HepG2 (cell line): Measurements from ENCODE around the gene PSMD4. TPM values are rescaled to one million over a fixed set of nuclear protein-coding genes. Genes with fewer than 3 reads are reported as not detected.

Experiments
- ETV6 ChIP-seq: sonication (generic); formaldehyde crosslinking; conservative IDR thresholded peaks from 2 replicates; pipeline ENCODE4 v1.4.0; 2020; ENCODE audit warnings: missing genetic modification reagents
- FOXO4 ChIP-seq: sonication (generic); formaldehyde crosslinking; conservative IDR thresholded peaks from 2 replicates; pipeline ENCODE4 v1.8.1; 2023; ENCODE audit warnings: missing genetic modification reagents
- MTA1 ChIP-seq: sonication (generic); formaldehyde crosslinking; IDR thresholded peaks from 2 replicates; pipeline ENCODE4 v1.4.0; 2020; ENCODE audit warnings: missing genetic modification reagents, mild to moderate bottlenecking, borderline replicate concordance
- PAXIP1 ChIP-seq: sonication (generic); formaldehyde crosslinking; conservative IDR thresholded peaks from 2 replicates; pipeline ENCODE4 v1.4.0; 2020; ENCODE audit warnings: mild to moderate bottlenecking, missing genetic modification reagents, moderate library complexity
- PHF20 ChIP-seq: sonication (generic); formaldehyde crosslinking; IDR thresholded peaks from 2 replicates; pipeline ENCODE4 v1.5.0; 2020; ENCODE audit warnings: mild to moderate bottlenecking, missing genetic modification reagents
- RERE ChIP-seq: IDR thresholded peaks from 2 replicates; pipeline ENCODE4 v1.6.1; 2016; ENCODE audit warnings: low read depth, missing genetic modification reagents, missing compliant biosample characterization
- SKI ChIP-seq: fragments of 450-650 bp; IDR thresholded peaks from one replicate; pipeline ENCODE4 v1.6.1; 2018; ENCODE audit warnings: mild to moderate bottlenecking; ENCODE audit not compliant: partially characterized antibody
- SMYD3 ChIP-seq: sonication (generic); formaldehyde crosslinking; IDR thresholded peaks from 2 replicates; pipeline ENCODE4 v1.8.1; 2023; ENCODE audit warnings: mild to moderate bottlenecking, missing genetic modification reagents
- SRSF1 ChIP-seq: fragments of 200-400 bp; formaldehyde crosslinking; optimal IDR thresholded peaks from 2 replicates; pipeline ENCODE3; 2017; ENCODE audit warnings: mild to moderate bottlenecking, low read depth, low read length, moderate library complexity
- SUZ12 ChIP-seq: fragments of 150-350 bp; IDR thresholded peaks from 2 replicates; pipeline ENCODE4 v1.6.1; 2014; ENCODE audit warnings: low read depth, low read length
- ZNF512B ChIP-seq: sonication (generic); formaldehyde crosslinking; IDR thresholded peaks from 2 replicates; pipeline ENCODE4 v1.5.1; 2020; ENCODE audit warnings: missing genetic modification reagents, mild to moderate bottlenecking, borderline replicate concordance
- ZNF513 ChIP-seq: sonication (generic); formaldehyde crosslinking; conservative IDR thresholded peaks from 2 replicates; pipeline ENCODE4 v1.5.0; 2020; ENCODE audit warnings: missing genetic modification reagents
- ZNF7 ChIP-seq: IDR thresholded peaks from 2 replicates; pipeline ENCODE4 v1.6.1; 2016; ENCODE audit warnings: missing biosample characterization, missing genetic modification reagents
- polyA plus RNA-seq, 8 experiments: library from polyadenylated mRNA; depleted of rRNA in 3 of 8; stranded (reverse) in 7 of 8; unstranded in 1 of 8; fragments of >200 nt; fragmentation: Illumina TruSeq in 4 of 8; extraction: Trizol in 4 of 8; gene quantifications; 2 replicates each; pipeline versions ENCODE4 v1.2.1 to v1.2.3, GENCODE V29; 2011 to 2016; ENCODE audit warnings: low read depth in 4 of 8, missing spikeins in 1 of 8, mixed read lengths in 1 of 8; ENCODE audit not compliant: insufficient read depth in 1 of 8
- total RNA-seq, 5 experiments: library from RNA; depleted of rRNA; stranded (reverse); fragments of >200 nt; fragmentation: Illumina TruSeq; extraction: Trizol; gene quantifications; 2 replicates each; pipeline ENCODE4 v1.2.3, GENCODE V29; 2016; ENCODE audit warnings: low read depth in 1 of 5

The PSMD4 gene
- total and polyA plus RNA-seq, 2 of the 13 experiments (the other 11 are each of a cell fraction or from before 2014, with no cell fraction given), result 194 to 243 TPM

GRCh38 chr1:151265446-151266236, 11.1 kb downstream of the PSMD4 start (continued):
- peak; percentile 81 for TF ChIP-seq PAXIP1 (CRISPR knock-in tag)
- no peak for TF ChIP-seq RERE
- TF ChIP-seq SUZ12, result no peak
- no peak for TF ChIP-seq ETV6 (CRISPR knock-in tag)
- no peak for TF ChIP-seq SRSF1
- no peak for TF ChIP-seq SMYD3 (CRISPR knock-in tag)
- no peak for TF ChIP-seq PHF20
- no peak for TF ChIP-seq ZNF513
- TF ChIP-seq FOXO4 (CRISPR knock-in tag), result no peak
- no peak for TF ChIP-seq MTA1 (CRISPR knock-in tag)
- peak; percentile 51 for TF ChIP-seq SKI
- TF ChIP-seq ZNF512B (CRISPR knock-in tag), result no peak
- TF ChIP-seq ZNF7 (CRISPR knock-in tag), result no peak
